ENCODE results near the gene MMP24.
"Not testable (repeated sequence)": the region's sequence is repeated elsewhere in the genome, so short reads cannot be mapped to it uniquely, and the experiment has no call there.

Gene MMP24

DNA sequence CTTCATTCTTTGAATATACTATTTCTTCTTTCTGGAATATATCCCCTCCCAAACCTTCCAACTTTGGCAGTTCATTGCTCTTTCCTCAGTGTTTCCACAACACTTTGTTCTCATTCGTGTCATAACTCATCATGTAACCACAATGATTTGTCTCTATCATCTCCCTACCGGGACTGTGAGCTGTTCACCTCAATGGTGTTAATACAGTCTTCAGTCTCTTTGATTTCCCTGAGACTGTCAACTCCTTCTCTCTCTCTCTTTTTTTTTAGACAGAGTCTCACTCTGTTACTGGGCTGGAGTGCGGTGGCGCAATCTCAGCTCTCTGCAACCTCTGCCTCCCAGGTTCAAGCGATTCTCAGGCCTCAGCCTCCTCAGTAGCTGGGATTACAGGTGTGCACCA, 2.5 kb upstream of the MMP24 start:
- DNase-seq, result no peak

- DNase-seq, result no peak
Measured at GRCh38 chr20:35224536-35224935, 2.0 kb upstream of the MMP24 start.

DNA sequence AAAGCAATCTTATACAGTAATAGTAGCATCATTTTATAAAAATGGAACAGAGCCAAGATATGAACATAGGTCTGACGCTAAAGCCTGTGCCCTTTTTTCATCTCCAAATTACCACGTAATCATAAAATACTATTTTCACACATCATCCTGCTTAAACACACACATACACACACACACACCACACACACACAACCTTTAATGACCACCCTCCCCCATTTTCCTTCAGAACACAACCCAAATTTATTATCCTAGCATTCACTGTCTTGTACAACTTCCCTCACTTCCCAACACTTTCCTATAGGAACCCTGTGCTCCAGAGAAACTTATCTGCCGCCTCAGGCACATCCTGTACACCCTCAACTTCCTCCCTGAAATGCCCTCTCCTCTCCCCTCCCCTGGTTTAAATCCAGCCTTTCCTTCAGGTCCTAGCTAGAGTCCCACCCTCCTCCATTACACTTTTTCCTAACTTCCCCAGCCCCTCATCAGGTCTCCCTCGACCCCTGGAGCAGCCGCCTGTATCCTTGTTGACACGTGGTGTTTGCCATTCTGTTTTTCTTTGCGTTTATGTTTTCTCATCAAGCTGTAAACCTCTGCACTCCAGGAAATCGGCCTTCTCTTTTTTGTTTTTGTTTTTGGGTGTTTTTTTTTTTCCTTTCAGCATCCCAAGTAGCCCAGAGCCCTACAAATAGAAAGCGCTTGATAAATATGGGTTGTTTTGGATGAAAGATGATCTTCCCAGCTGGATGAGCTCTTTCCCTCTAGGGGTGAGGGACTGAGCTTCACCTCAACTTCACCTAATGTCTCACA, 968 bp upstream of the MMP24 start:
- no peak for DNase-seq

DNA sequence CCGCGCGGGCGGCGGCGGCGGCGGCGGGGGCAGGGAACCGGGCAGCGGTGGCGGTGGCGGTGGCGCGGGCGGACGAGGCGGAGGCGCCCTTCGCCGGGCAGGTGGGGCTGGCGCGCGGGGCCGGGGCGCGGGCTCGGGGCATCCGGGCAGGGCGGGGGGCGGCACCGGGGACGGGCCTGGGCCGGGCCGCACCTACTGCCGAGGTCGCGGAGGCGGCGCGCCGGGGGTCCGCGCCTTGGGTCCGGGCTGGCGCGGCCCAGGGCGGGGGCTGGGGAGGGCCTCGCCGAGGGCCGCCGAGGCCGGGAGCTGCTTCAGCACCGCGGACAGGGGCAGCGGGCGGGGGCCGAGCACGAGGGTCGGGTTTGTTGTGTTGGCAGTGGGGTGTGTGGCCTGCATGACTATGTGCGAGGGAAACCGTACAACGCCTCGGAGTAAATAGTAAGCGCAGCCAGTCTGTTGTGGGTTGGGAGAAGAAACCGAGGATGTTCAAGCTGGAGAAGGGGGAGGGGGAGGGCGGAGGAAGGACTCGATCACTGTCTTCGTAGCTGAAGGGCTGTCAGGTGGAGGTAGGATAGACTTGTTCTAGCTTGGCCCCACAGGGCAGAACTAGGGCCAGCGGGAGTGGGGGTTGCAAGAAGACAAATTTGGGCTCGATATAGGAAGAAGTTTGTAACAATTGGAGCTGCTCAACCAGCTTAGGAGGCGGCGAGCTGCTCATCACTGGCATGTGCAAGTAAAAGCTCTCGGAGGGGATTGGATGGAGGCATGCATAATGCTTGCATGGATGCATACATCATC, 593 bp downstream of the MMP24 start:
- peak; percentile 34 for DNase-seq

DNA sequence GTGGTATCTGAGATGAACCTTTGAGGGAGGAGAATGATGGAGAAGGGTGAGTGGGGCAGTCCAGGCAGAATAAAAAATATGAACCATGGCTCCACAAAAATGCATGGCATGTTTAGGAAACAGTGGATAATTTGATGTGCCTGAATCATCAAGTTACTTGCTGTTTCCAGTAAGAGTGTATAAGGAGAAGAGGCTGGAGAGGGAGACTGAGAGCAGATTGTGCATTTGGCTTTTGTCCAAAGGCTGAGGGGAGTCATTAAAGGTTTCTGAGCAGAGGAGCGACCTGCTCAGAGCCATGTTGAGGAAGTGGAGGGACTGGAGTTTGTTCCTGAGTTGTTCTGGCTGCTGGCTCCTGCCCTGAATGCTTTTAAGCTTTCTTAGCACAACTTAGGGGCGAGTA, 6.1 kb downstream of the MMP24 start:
- DNase-seq, result no peak

DNA sequence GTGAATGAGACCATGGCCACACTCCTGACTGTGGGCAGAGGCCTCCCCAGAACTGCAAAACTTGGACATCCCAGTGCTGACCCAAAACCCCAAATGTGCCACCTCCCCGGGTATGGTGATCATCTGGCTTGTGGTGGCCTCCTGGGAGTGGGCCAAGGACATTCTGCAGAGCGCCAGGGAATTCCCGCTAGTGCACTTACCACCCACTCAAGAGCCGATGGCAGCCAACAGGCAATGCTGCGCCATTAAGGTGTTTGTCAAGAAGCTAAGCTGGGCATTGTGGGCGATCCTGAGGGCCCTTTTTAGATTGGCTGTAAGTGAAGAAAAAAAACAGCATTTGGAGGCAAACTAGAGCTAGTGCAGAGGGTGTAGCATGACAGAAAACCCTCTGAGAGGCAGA, 9.4 kb downstream of the MMP24 start:
- DNase-seq, result no peak

DNA sequence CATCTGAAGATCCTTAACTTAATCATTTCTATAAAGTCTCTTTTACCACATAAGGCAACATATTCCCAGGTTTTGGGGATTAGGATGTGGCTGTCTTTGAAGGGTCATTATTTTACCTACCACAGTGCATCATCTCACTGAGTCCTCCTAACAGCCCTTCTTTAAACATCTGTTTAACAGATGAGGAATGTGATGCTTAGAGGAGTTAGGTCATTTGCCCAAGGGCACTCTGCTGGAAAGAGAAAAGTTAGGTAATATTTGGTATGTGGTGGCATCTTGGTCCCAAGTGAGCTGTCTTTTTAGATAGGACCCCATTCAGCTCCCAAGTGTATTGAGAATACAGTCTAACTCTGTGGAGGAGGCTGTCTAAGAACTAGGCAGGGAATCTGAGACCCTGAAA, 11.0 kb downstream of the MMP24 start:
- DNase-seq, result no peak

DNA sequence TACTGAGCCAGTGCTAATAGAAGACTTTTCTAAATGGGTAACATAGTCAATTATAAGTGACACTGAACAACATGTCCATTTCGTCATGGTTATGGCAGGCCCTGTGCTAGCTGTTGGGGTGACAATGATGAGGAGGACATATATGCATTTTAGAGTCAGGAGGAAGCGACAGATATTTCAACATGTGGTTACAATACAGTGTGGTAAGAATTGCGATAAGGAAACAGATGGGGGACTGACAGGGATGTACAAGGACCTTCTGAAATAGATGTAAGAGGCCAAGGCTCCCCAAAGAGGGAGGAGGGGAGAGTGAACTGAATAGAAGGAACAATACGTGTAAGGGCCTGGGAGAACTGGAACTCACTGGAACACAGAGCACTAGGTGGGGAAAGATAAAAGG, 11.7 kb downstream of the MMP24 start:
- no peak for DNase-seq

DNA sequence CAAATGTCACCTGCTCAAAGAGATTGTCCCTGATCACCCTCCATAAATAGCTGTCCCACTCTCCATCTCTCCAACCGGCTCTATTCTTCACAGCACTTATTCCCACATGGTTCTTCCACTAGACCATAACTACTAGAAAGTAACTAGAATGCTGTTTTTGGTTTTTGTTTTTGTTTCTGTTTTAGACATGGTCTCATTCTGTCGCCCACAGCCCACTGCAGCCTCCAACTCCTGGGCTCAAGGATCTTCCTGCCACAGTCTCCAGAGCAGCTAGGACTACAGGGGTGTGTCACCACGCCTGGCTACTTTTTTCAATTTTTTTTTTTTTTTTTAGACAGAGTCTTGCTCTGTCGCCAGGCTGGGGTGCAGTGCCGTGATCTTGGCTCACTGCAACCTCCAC, 12.2 kb downstream of the MMP24 start:
- no peak for DNase-seq

DNA sequence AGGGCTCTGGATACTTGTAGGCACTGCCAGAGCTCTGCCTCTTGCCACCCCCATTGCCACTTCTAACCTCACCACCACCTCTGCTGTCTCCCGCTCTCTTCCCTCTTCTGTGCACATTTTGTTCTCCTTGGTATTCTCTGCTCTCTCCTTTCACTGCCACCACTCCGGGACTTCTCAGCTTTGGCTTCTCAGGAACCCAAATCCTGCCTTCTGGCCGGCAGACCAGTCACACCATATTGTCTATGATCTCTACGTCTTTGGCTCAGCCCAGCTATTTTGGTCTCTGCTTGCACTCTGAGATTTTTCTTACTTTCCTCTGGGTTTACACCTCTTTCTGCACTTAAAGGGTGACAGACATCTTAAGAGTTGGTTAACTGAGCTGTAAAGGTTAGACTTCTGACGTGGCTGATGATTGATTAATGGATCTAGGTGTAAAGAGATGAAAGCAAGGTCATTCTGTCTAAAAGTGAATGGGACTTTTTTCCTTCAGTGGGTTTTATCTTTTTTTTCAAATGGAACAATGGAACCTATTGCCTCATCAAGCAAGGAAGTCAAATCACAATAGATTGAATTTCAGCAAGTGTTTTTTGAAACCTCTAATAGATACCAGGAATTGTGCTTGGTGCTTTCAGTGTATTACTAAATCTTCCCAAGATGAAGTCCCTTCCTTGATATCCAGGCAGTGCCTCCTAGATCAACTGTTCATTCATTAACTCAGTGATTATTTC, 13.8 kb downstream of the MMP24 start:
- DNase-seq, result no peak

DNA sequence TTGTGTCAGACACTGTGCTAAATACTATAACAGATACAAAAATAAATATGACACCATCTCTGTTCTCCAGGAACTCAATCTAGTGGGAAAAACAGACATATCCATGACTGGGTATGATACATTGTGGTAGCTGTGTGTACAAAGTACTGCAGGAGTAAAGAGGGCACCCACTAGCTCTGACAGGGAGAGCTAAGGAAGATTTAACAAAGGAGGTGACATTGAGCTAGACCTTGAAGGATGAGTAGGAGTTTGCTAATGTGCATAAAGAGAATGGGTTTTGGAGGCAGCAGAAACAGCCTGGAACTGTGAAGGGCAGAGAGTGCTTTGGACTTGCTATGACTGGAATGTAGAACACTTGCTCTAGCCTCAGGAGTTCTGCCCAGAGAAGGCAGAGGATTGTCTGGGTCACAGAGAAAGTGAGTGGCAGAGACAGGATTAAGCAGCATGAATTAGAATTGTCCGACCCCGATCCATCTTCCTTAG, 14.4 kb downstream of the MMP24 start:
- no peak for DNase-seq

DNA sequence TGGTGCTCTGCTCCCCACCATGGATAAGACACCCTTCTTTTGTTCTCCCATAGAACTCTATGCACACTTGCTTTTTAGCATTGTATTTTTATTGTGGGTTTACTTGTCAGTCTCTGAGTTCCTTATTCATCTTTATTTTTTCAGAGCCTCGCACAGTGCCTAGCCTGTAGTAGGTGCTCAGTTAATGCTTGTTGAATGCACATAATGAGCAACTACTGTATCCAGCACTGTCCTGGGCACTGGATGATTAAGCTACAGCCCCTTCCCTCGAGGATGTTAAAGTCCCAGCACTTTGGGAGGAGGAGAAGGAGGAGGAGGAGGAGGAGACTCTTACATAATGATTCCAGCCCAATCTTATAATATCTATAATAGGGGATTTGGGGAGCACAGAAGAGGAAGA, 16.8 kb downstream of the MMP24 start:
- DNase-seq, result no peak

DNA sequence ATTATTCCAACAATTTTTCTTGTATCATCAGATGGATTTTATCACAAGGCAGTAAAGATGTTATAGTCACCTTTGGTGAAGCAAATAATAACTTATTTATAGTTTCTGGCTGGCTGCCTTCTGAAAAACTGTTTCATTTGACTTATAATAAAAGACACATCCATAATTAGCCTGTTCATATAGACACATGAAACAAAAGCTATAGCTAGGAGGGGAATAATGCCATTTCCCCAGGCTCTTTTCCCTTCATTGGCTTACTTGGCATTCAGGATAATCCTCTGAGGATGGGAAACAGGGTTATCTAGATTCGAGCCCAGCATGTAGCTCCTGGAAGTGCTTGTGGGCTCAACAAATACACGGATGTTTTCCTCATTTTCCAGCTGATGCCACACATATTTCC, 17.5 kb downstream of the MMP24 start:
- no peak for DNase-seq

DNA sequence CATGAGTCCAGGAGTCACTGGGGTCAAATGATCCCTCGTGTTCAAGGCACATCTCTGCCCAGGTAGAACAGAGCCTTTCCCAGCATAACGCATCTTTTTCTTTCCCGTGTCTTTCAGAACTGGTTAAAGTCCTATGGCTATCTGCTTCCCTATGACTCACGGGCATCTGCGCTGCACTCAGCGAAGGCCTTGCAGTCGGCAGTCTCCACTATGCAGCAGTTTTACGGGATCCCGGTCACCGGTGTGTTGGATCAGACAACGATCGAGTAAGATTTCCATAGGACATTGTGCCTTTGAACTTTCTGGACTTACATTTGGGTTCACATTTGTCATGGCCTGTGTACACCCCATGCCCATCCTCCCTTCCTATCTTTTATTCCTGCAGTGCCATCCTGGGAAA, 20.2 kb downstream of the MMP24 start:
- DNase-seq, result no peak

DNA sequence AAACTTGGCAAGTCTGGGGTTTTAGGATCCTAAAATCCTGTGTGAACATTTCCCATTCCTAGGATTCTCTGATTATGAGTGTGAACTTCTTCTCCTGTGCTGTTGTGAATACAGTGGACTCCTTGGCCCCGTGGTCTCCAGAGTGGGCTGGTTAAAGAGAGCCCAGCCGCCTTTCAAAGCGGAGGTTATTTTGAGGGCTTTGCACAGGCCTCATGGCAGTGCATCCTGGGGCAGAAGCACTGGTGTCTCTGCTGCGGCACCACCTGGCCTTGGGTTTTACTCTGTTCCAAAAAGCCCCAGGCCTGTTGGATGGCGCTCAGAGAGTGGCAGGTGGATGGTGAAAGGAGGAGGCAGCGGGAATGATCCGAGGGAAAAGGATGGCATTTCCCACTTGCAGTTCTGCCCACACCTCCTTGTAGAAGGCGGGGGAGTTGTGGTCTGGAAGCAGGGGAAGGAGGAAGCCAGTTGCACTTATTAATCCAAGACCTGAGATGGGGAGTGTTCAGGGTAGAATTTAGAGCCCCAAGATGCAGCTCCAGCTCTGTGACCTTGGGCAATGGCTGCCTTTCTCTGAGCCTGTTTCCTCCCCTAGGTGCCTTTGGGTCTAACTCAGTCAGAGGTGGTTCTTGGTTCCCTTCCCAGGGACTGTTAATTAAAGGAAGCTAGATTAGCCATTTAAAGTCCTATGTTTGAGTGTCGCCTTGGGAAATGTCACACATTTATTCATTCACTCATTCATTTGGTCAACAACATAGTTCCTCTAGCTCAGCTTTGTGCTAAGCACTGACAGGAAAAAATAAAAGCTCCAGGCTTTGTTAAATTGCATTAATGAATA, 22.4 kb downstream of the MMP24 start:
- no peak for DNase-seq

- DNase-seq, result no peak
Measured at GRCh38 chr20:35251613-35251940, 25.1 kb downstream of the MMP24 start.

DNA sequence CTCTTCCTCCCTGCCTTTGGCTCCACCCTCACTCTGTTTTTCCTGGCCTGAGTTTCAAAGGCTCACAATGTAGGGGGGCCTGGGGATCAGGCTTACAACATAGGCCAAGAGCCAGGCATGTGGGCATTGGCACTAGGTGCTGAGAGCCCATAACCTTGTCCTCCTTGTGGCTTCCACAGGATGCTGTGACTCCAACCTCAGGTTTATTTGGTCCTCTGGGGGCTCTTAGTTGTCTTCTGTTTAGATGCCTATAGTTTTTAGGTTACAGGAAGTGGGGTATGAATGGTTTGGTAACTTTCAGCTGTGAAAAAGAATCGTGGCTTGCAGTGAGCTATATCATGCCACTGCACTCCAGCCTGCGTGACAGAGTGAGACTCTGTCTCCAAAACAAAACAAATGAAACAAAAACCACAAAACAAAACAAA, 25.6 kb downstream of the MMP24 start:
- DNase-seq, result no peak

DNA sequence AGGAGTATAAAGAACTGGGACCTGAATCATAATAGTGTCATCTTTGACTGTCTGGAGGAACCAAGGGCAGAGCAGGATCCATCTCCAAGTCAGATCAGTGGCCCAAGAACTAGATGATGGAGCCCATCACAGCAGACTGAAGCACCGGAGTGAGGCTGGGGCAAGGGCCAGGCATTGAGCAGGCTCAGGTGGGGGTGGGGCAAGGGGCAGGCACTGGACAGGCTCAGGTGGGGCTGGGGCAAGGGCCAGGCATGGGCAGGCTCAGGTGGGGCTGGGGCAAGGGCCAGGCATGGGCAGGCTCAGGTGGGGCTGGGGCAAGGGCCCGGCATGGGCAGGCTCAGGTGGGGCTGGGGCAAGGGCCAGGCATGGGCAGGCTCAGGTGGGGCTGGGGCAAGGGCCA, 26.1 kb downstream of the MMP24 start:
- DNase-seq, result not testable (repeated sequence)

DNA sequence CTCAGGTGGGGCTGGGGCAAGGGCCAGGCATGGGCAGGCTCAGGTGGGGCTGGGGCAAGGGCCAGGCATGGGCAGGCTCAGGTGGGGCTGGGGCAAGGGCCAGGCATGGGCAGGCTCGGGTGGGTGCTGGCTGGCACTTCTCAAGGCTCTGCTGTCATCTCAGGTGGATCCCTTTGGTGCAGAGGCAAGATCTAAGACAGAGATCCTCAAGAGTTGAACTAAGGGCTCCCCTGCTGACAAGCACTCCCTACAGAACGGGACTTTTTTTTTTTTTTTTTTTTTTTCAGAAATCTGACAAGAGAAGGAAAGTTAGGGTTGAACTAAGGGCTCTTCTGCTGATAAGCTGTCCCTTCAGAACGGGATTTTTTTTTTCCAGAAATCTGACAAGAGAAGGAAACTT, 26.5 kb downstream of the MMP24 start:
- no peak for DNase-seq

GRCh38 chr20:35254448-35254999, 28.0 kb downstream of the MMP24 start:
- DNase-seq, result no peak

GRCh38 chr20:35257175-35257909, 30.9 kb downstream of the MMP24 start:
- no peak for DNase-seq

GRCh38 chr20:35260426-35260825, 33.9 kb downstream of the MMP24 start:
- no peak for DNase-seq

Data from activated CD4-positive, alpha-beta T cell treated with anti-CD3 and anti-CD28 coated beads, Interleukin-2, amount 50 U/mL, for 1 hour (primary cell).